Stimulated activated CD8-positive, alpha-beta memory T cell treated with anti-CD3 and anti-CD28 coated beads, Interleukin-12 subunit alpha, Interleukin-12 subunit beta, amount 100 ng/mL, for 4 hours (primary cell): Measurements from ENCODE around the gene FIGLA.
"Not testable (repeated sequence)": the region's sequence is repeated elsewhere in the genome, so short reads cannot be mapped to it uniquely, and the experiment has no call there.

Experiments
- DNase-seq: peaks from one replicate; pipeline ENCODE4 v3.0.0-alpha.2; 2020; ENCODE audit warnings: low read depth

Gene FIGLA

DNA sequence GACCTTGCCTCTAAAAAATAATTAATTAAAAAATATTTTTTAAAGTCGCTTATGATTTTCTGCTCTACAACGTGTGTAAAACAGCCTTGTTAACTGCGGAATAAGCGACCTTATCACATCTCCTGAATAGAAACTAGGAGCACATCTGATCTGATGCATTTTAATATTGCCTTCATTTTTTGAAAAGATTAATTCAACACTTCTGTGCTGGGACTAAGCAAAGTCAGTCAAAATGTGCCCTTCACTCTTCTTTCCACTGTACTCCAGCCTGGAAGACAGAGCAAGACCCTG is 17.3 kb upstream of the FIGLA start:
- DNase-seq: no peak

DNA sequence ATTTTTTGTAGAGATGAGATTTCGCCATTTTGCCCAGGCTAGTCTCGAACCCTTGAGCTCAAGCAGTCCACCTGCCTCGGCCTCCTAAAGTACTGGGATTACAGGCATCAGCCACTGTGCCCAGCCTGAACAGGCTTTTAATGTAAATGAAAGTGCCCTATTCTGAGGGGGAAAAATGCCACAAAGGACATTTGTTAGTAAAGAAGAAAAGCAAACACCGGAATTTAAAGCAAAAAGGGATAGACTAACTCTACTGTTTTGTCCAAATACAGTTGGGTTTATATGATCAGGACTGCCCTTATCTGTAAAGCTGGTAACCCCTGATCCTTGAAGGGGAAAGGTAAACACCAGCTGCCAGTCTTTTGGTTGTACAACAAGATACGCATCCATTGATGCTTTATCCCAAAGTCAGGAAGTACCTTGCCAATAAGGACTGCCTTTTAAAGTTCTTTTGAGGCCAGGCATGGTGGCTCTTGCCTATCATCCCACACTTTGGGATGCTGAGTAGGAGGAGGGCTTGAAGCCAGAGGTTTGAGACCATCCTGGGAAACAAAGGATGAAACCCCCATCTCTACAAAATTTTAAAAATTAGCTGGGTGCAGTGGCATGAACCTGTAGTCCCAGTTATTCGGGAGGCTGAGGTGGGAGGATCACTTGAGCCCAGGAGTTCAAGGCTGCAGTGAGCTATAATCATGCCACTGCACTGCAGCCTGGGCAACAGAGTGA is 16.8 kb upstream of the FIGLA start:
- DNase-seq: no peak

GRCh38 chr2:70806620-70807019 is 16.2 kb upstream of the FIGLA start:
- DNase-seq: no peak

- no peak for DNase-seq
Observed at GRCh38 chr2:70806013-70806412, 15.6 kb upstream of the FIGLA start.

- no peak for DNase-seq
Observed at GRCh38 chr2:70801607-70802263, 11.3 kb upstream of the FIGLA start.

DNA sequence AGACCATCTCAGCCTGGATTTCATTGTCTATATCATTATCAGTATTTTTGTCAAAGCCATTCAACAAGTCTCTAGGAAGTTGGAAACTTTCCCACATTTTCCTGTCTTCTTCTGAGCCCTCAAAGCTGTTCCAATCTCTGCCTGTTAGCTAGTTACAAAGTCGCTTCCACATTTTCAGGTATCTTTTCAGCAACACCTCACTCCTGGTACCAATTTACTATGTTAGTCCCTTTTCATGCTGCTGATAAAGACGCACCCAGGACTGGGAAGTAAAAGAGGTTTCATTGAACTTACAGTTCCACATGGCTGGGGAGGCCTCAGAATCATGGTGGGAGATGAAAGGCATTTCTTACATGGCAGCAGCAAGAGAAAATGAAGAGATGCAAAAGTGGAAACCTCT is 9.3 kb upstream of the FIGLA start:
- no peak for DNase-seq

DNA sequence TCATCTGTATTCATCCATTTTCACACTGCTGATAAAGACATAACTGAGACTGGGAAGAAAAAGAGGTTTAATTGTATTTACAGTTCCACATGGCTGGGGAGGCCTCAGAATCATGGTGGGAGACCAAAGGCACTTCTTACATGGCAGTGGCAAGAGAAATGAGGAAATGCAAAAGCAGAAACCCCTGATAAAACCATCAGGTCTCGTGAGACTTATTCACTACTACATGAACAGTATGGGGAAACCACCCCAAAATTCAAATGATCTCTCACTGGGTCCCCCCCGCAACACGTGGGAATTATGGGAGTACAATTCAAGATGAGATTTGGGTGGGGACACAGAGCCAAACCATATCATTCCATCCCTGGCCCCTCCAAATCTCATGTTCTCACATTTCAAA is 7.6 kb upstream of the FIGLA start:
- DNase-seq: not testable (repeated sequence)

DNA sequence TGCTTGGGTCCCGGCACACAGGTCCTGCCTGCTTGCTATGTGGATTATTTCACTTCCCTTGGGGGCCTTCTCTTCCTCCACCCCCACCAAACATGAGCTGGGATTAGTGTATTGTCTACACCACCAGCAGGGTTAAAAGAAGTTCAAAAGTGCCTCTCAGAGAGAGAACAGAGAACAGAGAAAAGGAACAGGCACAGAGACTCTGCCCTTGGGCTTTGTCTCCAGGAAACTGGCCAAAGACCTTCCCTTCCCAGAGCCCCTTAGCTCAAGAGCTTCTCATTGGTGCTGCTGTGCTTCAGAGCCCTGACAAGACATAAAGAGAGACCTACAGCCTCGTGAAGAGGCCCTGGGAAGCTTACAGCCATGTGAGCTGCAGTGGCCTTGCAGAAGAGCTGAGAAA is 7.1 kb upstream of the FIGLA start:
- no peak for DNase-seq

GRCh38 chr2:70796262-70796661 is 5.8 kb upstream of the FIGLA start:
- no peak for DNase-seq

DNA sequence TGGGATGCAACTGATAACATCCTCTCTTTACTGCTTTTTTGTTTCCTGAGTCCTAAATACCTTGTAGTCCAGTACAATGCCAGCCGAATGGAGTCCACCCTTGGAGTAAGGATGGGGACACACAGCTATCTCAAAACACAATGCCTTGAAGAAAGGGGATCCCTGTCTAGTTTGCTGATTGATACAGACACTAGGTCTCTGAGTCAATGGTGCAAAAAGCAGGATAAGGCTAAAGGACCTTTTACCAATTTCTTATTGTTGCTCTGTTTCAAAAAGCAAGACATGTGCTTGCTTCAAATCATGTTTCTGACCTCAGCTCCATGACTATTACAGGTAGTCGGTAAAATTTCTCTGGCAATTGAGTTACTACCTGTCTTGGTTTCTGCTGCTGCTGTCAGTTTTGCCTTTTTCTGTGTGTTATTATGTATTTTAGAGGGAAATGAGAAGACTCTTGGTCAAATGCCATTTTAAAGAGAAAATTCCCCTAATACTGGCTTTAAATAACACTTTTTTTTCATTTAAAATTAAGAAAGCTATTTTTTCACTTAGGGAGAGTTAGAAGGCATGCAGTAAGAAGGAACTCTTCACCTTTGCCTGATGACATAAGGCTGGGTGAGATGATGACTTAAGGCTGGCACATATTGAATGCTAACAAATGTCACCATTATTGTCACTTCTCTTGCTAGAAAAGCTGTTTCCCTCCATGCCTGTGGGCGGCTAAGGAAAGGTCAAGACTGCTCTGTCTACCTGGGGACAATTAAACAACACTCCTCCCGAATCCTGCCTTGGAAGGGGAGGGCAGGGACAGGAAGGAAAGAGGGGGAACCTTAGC is 4.9 kb upstream of the FIGLA start:
- DNase-seq: no peak

DNA sequence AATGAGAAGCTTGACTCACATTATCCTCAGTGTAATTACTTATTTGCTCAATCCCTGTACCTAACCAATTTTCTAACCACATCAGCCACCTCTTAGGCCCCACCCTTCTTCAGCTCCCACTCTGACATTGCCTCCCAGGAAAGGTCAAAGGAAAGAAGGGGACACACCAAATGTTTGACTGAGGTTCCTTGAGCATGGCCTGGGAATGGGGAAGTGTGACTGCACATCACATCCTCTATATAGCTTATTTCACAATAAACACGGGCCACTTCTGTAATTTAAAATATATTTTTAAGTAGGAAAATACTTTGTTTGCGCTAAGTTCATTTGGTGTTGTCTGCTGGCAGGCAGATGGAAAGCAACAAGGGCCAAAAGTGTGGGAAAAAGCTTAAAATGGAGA is 3.0 kb upstream of the FIGLA start:
- DNase-seq: no peak

DNA sequence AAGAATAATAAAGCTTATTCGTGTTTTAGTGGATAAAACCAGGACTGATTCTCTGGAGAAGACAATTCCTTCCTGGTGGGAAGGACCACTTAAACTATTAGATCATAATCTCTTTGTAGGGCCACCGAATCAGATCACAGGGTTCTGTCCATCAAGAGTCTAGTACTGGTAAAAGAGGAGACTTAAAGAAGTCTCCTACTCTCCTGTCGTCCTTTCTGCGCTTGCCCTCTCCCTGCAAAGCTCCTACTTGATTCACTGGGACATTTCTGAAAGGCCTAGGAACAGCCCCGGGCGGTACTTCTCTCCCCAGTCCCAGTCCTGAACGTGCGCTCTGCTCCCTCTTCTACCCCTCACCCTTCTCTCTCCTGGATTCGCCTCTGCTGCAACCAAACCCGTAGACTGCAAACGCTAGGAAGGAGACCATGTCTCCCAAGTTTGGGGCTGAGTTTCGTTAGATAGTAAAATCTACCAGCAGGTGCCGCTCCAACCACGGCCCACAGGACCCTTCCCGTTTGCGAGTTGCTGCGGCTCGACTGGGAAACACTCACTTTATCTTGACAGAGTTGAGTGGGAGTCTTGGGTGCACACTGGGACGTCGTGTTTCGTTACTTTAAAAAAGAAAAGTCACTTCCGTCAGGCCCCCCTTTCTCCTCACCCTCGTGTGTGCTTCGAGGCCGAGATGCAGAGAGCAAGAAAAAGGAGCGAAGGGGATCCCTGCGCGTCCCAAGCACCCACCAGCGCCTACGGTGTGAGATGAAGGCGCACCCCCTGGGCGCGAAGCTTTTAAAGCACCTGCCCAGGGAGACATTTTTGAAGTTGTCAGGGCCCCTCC is 923 bp downstream of the FIGLA start:
- peak; percentile 35 for DNase-seq

GRCh38 chr2:70785137-70785911 is 5.1 kb downstream of the FIGLA start:
- DNase-seq: no peak

GRCh38 chr2:70784320-70784719 is 6.1 kb downstream of the FIGLA start:
- DNase-seq: no peak

GRCh38 chr2:70779911-70780545 is 10.4 kb downstream of the FIGLA start:
- DNase-seq: no peak

DNA sequence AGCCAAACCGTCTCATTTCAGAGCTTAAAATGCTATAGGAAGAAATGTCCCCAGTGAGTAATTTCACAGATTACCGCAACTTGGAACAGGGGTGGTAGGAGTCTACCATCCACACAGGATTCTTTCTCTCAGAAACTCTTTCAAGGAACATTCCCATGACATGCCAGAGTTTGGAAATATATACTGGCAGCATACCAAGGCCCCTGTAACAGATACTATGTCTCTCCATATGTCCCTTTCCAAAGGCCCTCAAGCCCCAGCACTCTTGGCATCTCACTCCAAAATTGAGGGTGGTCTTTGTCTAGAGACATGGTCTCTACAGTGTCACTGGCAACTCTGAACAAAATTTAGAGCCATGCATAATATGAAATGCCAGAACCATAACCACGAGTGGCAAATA is 11.0 kb downstream of the FIGLA start:
- DNase-seq: no peak

DNA sequence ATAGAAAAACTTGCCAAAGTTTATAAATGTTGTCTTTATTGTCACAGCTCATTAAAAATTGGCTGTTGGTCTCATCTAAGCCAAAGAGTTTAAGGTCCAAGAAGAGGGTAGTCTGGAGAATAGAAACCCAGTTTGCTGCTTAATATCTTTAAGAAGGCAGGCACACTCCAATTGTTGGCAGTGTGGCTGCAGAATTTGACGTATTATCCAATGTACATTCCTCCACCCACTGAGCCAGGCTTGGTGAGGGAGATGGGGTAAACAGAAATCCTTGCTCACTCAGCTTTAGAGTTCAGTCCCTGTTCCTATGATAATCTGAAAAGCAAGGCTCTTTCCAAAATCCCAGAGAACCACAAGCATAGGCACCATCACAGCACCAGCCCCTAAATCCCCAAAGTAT is 11.8 kb downstream of the FIGLA start:
- DNase-seq: no peak

DNA sequence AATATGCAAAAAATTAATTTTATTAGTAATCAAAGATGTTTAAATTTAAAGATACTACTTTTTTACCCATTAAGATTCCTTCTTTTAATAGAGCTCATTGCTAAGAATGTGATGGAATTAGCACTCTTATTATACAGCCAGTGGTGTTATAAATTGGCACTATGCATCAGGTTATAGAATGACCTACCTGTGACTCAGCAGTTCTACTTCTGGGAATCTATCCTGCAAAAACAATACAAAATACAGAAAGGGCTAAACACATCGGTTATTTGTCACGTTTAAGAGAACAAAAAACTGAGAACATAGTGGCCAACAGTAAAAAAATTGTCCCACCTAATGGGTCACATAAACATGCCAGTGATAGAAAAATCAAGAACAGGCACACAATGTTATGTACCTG is 13.0 kb downstream of the FIGLA start:
- no peak for DNase-seq

GRCh38 chr2:70776266-70776665 is 14.2 kb downstream of the FIGLA start:
- no peak for DNase-seq

DNA sequence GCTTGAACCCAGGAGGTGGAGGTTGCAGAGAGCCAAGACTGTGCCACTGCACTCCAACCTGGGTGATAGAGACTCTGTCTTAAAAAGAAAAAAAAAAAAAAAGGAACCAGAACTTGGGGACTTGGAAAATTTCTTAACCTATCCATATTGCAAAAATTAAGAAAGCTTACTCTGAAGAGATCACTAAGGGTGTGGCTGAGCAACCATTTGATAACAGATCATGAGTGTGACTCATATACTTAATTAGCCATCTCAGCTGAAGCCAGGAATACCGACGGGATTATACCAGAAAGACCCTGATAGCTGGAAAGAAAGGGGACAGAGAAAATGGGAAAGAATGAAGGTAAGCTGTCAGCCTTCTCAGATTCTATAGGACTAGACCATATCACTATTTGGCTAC is 15.3 kb downstream of the FIGLA start:
- DNase-seq: no peak

GRCh38 chr2:70772486-70773155 is 17.8 kb downstream of the FIGLA start:
- DNase-seq: no peak
